ENCODE measurements around the gene SLC41A2.

DNA sequence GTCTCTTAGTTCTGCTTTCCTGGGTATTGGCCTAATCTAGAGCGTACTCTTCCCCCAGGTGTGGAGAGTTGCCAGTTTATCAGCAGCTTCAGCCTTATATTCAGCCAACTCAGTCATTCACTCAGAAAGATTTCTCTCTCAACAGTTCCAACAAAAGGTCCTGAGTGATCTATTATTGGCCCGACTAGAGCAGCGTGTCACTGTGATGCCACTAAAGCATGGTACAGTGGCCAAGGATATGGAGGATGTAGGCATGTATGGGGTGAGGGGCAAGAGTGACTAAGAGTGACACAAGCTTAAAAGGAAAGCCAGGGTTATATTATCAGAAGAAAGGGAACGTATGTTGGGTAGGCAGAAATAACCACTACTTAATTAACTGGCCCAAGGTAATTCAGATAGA, 32.9 kb upstream of the SLC41A2 start:
- TF ChIP-seq, protein P1, sequence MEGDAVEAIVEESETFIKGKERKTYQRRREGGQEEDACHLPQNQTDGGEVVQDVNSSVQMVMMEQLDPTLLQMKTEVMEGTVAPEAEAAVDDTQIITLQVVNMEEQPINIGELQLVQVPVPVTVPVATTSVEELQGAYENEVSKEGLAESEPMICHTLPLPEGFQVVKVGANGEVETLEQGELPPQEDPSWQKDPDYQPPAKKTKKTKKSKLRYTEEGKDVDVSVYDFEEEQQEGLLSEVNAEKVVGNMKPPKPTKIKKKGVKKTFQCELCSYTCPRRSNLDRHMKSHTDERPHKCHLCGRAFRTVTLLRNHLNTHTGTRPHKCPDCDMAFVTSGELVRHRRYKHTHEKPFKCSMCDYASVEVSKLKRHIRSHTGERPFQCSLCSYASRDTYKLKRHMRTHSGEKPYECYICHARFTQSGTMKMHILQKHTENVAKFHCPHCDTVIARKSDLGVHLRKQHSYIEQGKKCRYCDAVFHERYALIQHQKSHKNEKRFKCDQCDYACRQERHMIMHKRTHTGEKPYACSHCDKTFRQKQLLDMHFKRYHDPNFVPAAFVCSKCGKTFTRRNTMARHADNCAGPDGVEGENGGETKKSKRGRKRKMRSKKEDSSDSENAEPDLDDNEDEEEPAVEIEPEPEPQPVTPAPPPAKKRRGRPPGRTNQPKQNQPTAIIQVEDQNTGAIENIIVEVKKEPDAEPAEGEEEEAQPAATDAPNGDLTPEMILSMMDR (tag by site-specific recombination; IDR thresholded peaks at IDR 0.05): no peak
- TF ChIP-seq, protein P2, sequence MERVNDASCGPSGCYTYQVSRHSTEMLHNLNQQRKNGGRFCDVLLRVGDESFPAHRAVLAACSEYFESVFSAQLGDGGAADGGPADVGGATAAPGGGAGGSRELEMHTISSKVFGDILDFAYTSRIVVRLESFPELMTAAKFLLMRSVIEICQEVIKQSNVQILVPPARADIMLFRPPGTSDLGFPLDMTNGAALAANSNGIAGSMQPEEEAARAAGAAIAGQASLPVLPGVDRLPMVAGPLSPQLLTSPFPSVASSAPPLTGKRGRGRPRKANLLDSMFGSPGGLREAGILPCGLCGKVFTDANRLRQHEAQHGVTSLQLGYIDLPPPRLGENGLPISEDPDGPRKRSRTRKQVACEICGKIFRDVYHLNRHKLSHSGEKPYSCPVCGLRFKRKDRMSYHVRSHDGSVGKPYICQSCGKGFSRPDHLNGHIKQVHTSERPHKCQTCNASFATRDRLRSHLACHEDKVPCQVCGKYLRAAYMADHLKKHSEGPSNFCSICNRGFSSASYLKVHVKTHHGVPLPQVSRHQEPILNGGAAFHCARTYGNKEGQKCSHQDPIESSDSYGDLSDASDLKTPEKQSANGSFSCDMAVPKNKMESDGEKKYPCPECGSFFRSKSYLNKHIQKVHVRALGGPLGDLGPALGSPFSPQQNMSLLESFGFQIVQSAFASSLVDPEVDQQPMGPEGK (tag by site-specific recombination; IDR thresholded peaks at IDR 0.05): no peak
- TF ChIP-seq KLF1 (tag by site-specific recombination; IDR thresholded peaks at IDR 0.05) (no peak), GLI2 (tag by site-specific recombination; IDR thresholded peaks at IDR 0.05; ENCODE audit: borderline replicate concordance, low read depth) (no peak), YY1 (tag by site-specific recombination; IDR thresholded peaks at IDR 0.05) (no peak), ZNF768 (tag by site-specific recombination; IDR thresholded peaks at IDR 0.05) (no peak)
- TF ChIP-seq, protein P3, sequence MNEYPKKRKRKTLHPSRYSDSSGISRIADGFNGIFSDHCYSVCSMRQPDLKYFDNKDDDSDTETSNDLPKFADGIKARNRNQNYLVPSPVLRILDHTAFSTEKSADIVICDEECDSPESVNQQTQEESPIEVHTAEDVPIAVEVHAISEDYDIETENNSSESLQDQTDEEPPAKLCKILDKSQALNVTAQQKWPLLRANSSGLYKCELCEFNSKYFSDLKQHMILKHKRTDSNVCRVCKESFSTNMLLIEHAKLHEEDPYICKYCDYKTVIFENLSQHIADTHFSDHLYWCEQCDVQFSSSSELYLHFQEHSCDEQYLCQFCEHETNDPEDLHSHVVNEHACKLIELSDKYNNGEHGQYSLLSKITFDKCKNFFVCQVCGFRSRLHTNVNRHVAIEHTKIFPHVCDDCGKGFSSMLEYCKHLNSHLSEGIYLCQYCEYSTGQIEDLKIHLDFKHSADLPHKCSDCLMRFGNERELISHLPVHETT (tag by site-specific recombination; IDR thresholded peaks at IDR 0.05): no peak
- TF ChIP-seq, protein P4, sequence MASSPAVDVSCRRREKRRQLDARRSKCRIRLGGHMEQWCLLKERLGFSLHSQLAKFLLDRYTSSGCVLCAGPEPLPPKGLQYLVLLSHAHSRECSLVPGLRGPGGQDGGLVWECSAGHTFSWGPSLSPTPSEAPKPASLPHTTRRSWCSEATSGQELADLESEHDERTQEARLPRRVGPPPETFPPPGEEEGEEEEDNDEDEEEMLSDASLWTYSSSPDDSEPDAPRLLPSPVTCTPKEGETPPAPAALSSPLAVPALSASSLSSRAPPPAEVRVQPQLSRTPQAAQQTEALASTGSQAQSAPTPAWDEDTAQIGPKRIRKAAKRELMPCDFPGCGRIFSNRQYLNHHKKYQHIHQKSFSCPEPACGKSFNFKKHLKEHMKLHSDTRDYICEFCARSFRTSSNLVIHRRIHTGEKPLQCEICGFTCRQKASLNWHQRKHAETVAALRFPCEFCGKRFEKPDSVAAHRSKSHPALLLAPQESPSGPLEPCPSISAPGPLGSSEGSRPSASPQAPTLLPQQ (tag by site-specific recombination; IDR thresholded peaks at IDR 0.05): no peak
- TF ChIP-seq, protein P5, sequence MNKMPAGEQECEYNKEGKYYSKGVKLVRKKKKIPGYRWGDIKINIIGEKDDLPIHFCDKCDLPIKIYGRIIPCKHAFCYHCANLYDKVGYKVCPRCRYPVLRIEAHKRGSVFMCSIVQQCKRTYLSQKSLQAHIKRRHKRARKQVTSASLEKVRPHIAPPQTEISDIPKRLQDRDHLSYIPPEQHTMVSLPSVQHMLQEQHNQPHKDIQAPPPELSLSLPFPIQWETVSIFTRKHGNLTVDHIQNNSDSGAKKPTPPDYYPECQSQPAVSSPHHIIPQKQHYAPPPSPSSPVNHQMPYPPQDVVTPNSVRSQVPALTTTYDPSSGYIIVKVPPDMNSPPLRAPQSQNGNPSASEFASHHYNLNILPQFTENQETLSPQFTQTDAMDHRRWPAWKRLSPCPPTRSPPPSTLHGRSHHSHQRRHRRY (tag by site-specific recombination; IDR thresholded peaks at IDR 0.05): no peak
- TF ChIP-seq, protein P6, sequence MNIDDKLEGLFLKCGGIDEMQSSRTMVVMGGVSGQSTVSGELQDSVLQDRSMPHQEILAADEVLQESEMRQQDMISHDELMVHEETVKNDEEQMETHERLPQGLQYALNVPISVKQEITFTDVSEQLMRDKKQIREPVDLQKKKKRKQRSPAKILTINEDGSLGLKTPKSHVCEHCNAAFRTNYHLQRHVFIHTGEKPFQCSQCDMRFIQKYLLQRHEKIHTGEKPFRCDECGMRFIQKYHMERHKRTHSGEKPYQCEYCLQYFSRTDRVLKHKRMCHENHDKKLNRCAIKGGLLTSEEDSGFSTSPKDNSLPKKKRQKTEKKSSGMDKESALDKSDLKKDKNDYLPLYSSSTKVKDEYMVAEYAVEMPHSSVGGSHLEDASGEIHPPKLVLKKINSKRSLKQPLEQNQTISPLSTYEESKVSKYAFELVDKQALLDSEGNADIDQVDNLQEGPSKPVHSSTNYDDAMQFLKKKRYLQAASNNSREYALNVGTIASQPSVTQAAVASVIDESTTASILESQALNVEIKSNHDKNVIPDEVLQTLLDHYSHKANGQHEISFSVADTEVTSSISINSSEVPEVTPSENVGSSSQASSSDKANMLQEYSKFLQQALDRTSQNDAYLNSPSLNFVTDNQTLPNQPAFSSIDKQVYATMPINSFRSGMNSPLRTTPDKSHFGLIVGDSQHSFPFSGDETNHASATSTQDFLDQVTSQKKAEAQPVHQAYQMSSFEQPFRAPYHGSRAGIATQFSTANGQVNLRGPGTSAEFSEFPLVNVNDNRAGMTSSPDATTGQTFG (tag by site-specific recombination; IDR thresholded peaks at IDR 0.05; ENCODE audit: borderline replicate concordance): no peak

All from HEK293 (cell line).